Astrocyte (in vitro differentiated cells and primary cell): Measurements from ENCODE around the gene RFX1. TPM values are rescaled to one million over a fixed set of nuclear protein-coding genes. Genes with fewer than 3 reads are reported as not detected.

Experiments
- DNase-seq: peaks from one replicate; pipeline ENCODE4 v3.0.0-alpha.2; 2010; ENCODE audit warnings: low read depth
- FAIRE-seq: peaks from 2 replicates; lab custom pipeline; 2011; peaks lifted over from hg19 to GRCh38; lab: Jason Lieb, UNC
- H2AFZ ChIP-seq: 2 replicates; pipeline ENCODE4 v1.6.0; 2012; ENCODE audit warnings: low read depth, low read length, inconsistent platforms
- H3K27ac ChIP-seq: 2 replicates; pipeline ENCODE4 v1.5.1; 2011; ENCODE audit warnings: low read depth, low read length, inconsistent platforms
- H3K27me3 ChIP-seq: 2 replicates; pipeline ENCODE4 v1.6.0; 2011; ENCODE audit warnings: low read length, inconsistent platforms; ENCODE audit not compliant: insufficient read depth
- H3K36me3 ChIP-seq: 2 replicates; pipeline ENCODE4 v1.5.1; 2011; ENCODE audit warnings: low read length, inconsistent platforms; ENCODE audit not compliant: insufficient read depth
- H3K4me1 ChIP-seq: 2 replicates; pipeline ENCODE4 v1.5.1; 2011; ENCODE audit warnings: low read length, inconsistent platforms; ENCODE audit not compliant: insufficient read depth
- H3K4me2 ChIP-seq: 2 replicates; pipeline ENCODE4 v1.6.0; 2012; ENCODE audit warnings: low read length, inconsistent platforms
- H3K4me3 ChIP-seq: 2 replicates; pipeline ENCODE4 v1.5.1; 2011; ENCODE audit warnings: low read depth, mild to moderate bottlenecking, low read length, inconsistent platforms; ENCODE audit not compliant: insufficient read depth
- H3K79me2 ChIP-seq: 2 replicates; pipeline ENCODE4 v1.6.0; 2012; ENCODE audit warnings: mild to moderate bottlenecking, low read length, inconsistent platforms; ENCODE audit not compliant: insufficient read depth
- H3K9ac ChIP-seq: 2 replicates; pipeline ENCODE4 v1.6.0; 2012; ENCODE audit warnings: mild to moderate bottlenecking, low read length, inconsistent platforms
- H3K9me3 ChIP-seq: 2 replicates; pipeline ENCODE4 v1.5.1; 2012; ENCODE audit warnings: low read depth, mild to moderate bottlenecking, low read length, inconsistent platforms; ENCODE audit not compliant: insufficient read depth
- H4K20me1 ChIP-seq: 2 replicates; pipeline ENCODE4 v1.6.0; 2012; ENCODE audit warnings: low read length, inconsistent platforms; ENCODE audit not compliant: insufficient read depth
- H3K27ac Mint-ChIP-seq: one replicate; pipeline ENCODE4 v1.8.0; 2021; ENCODE audit warnings: mild to moderate bottlenecking, mixed read lengths; ENCODE audit not compliant: unreplicated experiment
- H3K27me3 Mint-ChIP-seq: one replicate; pipeline ENCODE4 v1.8.0; 2021; ENCODE audit warnings: low read depth, mixed read lengths; ENCODE audit not compliant: unreplicated experiment
- H3K36me3 Mint-ChIP-seq: one replicate; pipeline ENCODE4 v1.8.0; 2021; ENCODE audit warnings: low read depth, mixed read lengths; ENCODE audit not compliant: unreplicated experiment
- H3K4me1 Mint-ChIP-seq: one replicate; pipeline ENCODE4 v1.8.0; 2021; ENCODE audit warnings: low read depth, mixed read lengths; ENCODE audit not compliant: unreplicated experiment
- H3K4me3 Mint-ChIP-seq: one replicate; pipeline ENCODE4 v1.8.0; 2021; ENCODE audit warnings: mild to moderate bottlenecking, moderate library complexity, mixed read lengths; ENCODE audit not compliant: unreplicated experiment
- H3K9me3 Mint-ChIP-seq: one replicate; pipeline ENCODE4 v1.8.0; 2021; ENCODE audit warnings: mild to moderate bottlenecking, mixed read lengths; ENCODE audit not compliant: unreplicated experiment
- EZH2 ChIP-seq: IDR thresholded peaks from 2 replicates; pipeline ENCODE4 v1.6.1; 2012; ENCODE audit warnings: mild to moderate bottlenecking, low read length, inconsistent platforms; ENCODE audit not compliant: insufficient read depth
- total RNA-seq: library from RNA; stranded (reverse); gene quantifications from 2 replicates; pipeline ENCODE4 v1.2.1, GENCODE V29; 2021
- TF ChIP-seq, protein P1 (sequence below): IDR thresholded peaks from 2 replicates; pipeline ENCODE4 v1.5.1; 2011; ENCODE audit warnings: low read depth, mild to moderate bottlenecking, inconsistent platforms, low read length, moderate library complexity; ENCODE audit not compliant: insufficient read depth

The RFX1 gene
- total RNA-seq, 1 donor from 2014 or later = 11.8 TPM

DNA sequence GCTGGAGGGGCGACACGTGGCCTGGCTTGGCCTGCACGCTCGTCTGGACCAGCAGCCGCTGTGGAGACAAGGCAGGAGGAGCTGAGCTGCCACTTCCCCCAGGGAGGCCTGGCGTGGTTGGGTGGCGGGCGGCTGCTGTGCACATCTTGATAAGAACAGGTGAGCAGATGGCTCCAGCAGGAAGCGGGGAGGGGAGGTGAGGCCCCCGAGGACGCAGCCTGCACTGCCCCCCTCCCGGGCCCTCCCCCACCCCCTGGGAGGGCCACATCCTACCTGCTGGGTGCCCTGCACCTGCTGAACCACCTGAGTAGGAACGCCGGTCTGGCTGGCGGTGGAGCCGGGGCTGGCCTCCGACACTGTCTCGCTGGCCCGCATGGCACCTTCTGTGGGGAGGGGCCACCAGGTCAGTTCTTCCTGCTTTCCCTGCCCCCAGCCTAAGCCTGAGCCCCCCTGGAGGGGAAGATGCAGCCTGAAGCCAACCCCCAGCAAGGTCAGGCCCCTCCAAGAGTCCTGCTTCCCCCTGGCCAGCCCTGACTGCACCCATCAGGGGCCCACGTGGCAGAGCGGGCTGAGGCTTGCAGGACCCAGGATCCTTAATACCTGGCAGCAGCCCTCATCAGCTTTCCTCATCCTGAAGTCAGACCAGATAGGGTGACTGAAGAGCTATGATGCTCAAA, 22.8 kb downstream of the RFX1 start:
- Histone ChIP-seq H3K4me1 (peaks cover 9% of the 10 kb centered on the region), H3K79me2 (no peaks in the 10 kb centered on the region), H3K27me3 (no peaks in the 10 kb centered on the region), H3K9ac (no peak overlapping the region), H4K20me1 (peaks cover 5% of the 10 kb centered on the region), H2AFZ (no peak overlapping the region), H3K36me3 (no peaks in the 10 kb centered on the region), H3K4me2 (no peak overlapping the region), H3K9me3 (no peaks in the 10 kb centered on the region), H3K4me3 (no peak overlapping the region), H3K27ac (no peak overlapping the region)
- Mint-ChIP-seq H3K4me1 (peaks cover 5% of the 10 kb centered on the region), H3K27me3 (no peaks in the 10 kb centered on the region), H3K27ac (no peak overlapping the region), H3K9me3 (no peaks in the 10 kb centered on the region), H3K4me3 (no peak overlapping the region), H3K36me3 (peaks cover 6% of the 10 kb centered on the region)
- FAIRE-seq (no peak), DNase-seq (no peak)
- no peak for TF ChIP-seq EZH2
- TF ChIP-seq, protein P1, sequence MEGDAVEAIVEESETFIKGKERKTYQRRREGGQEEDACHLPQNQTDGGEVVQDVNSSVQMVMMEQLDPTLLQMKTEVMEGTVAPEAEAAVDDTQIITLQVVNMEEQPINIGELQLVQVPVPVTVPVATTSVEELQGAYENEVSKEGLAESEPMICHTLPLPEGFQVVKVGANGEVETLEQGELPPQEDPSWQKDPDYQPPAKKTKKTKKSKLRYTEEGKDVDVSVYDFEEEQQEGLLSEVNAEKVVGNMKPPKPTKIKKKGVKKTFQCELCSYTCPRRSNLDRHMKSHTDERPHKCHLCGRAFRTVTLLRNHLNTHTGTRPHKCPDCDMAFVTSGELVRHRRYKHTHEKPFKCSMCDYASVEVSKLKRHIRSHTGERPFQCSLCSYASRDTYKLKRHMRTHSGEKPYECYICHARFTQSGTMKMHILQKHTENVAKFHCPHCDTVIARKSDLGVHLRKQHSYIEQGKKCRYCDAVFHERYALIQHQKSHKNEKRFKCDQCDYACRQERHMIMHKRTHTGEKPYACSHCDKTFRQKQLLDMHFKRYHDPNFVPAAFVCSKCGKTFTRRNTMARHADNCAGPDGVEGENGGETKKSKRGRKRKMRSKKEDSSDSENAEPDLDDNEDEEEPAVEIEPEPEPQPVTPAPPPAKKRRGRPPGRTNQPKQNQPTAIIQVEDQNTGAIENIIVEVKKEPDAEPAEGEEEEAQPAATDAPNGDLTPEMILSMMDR = no peak

DNA sequence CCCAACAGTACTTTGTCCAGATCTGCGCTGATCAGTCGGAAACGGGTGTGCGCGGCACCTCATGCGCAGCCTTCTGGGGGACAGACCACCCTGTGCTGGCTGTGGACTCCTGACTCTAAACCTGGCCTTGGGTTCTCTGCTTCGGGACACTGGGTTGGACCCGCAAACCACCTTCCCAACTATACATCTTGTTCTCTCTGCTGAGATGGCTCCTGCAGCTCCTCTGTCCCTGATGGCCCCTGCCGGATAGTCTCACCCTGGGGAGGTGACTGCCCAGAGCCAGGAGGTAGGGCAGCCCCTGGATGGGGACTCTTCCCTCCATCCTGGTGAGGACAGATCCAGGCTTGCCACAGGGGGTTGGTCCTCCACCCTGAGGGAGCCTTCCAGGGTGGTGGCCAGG, 23.3 kb downstream of the RFX1 start:
- no peaks in the 10 kb centered on the region for H3K27me3 Mint-ChIP-seq
- Histone ChIP-seq H3K27ac (no peak overlapping the region), H3K4me2 (no peak overlapping the region), H3K9me3 (no peaks in the 10 kb centered on the region), H4K20me1 (peaks cover 5% of the 10 kb centered on the region), H3K79me2 (no peaks in the 10 kb centered on the region), H3K4me1 (peaks cover 9% of the 10 kb centered on the region), H3K4me3 (no peak overlapping the region), H3K9ac (no peak overlapping the region), H3K27me3 (no peaks in the 10 kb centered on the region), H2AFZ (no peak overlapping the region), H3K36me3 (no peaks in the 10 kb centered on the region)
- peaks cover 5% of the 10 kb centered on the region for H3K4me1 Mint-ChIP-seq
- FAIRE-seq = no peak
- no peak overlapping the region for H3K27ac Mint-ChIP-seq
- no peaks in the 10 kb centered on the region for H3K9me3 Mint-ChIP-seq
- no peak for DNase-seq
- H3K4me3 Mint-ChIP-seq = no peak overlapping the region
- peaks cover 4% of the 10 kb centered on the region for H3K36me3 Mint-ChIP-seq
- TF ChIP-seq, protein P1 = no peak
- TF ChIP-seq EZH2 = no peak

DNA sequence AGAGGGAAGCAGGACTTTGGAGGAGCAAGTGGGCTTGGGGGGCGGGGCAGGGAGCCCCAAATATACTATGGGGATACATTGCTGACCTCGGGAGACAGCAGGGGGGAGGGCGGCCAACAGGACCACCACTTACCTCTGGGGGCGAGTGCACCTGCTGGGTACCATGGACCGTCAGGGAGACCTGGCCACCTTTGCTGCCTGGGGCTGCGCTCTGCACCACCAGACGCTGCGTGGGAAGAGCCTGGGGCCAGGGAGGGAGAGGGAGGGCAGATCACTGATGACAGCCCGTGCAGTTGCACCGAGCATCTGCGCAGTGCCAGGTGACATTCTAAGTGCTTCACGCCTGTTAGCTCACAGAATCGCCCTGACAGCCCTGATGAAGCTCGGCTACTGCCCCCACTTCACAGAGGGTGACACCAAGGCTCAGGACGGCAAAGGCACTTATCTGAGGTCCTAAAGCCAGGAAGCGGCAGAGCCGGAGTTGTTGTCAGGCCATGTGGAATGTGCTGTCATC, 24.1 kb downstream of the RFX1 start:
- H3K4me1 Mint-ChIP-seq = peaks cover 5% of the 10 kb centered on the region
- H3K9ac ChIP-seq = no peak overlapping the region
- no peaks in the 10 kb centered on the region for H3K79me2 ChIP-seq
- H3K27me3 Mint-ChIP-seq = no peaks in the 10 kb centered on the region
- TF ChIP-seq, protein P1 = no peak
- no peak for TF ChIP-seq EZH2
- no peak overlapping the region for H3K4me2 ChIP-seq
- no peak overlapping the region for H2AFZ ChIP-seq
- peaks cover 5% of the 10 kb centered on the region for H4K20me1 ChIP-seq
- H3K27ac Mint-ChIP-seq = no peak overlapping the region
- H3K4me1 ChIP-seq = peaks cover 9% of the 10 kb centered on the region
- H3K4me3 ChIP-seq = no peak overlapping the region
- no peak overlapping the region for H3K27ac ChIP-seq
- peaks cover 4% of the 10 kb centered on the region for H3K36me3 Mint-ChIP-seq
- H3K27me3 ChIP-seq = no peaks in the 10 kb centered on the region
- no peak overlapping the region for H3K4me3 Mint-ChIP-seq
- no peaks in the 10 kb centered on the region for H3K36me3 ChIP-seq
- DNase-seq = no peak
- FAIRE-seq = no peak
- H3K9me3 Mint-ChIP-seq = no peaks in the 10 kb centered on the region
- H3K9me3 ChIP-seq = no peaks in the 10 kb centered on the region
